Karpas-422 (cell line): ENCODE measurements around the gene SNX30. TPM values are rescaled to one million over a fixed set of nuclear protein-coding genes. Genes with fewer than 3 reads are reported as not detected.

Experiments
- DNase-seq: peaks from one replicate; pipeline ENCODE4 v3.0.0-alpha.2; 2015
- H2AFZ ChIP-seq: fragments of 200-600 bp; sonication (generic); 2 replicates; pipeline ENCODE4 v1.6.1; 2014; ENCODE audit warnings: antibody characterized with exemption, low read length, mixed read lengths
- H3K27ac ChIP-seq: fragments of 200-600 bp; sonication (generic); 2 replicates; pipeline ENCODE4 v1.5.1; 2014; ENCODE audit warnings: mild to moderate bottlenecking, low read length, moderate library complexity
- H3K27me3 ChIP-seq: fragments of 200-600 bp; sonication (generic); 2 replicates; pipeline ENCODE4 v1.6.1; 2014; ENCODE audit warnings: low read length, mixed read lengths
- H3K36me3 ChIP-seq: fragments of 200-600 bp; sonication (generic); 2 replicates; pipeline ENCODE4 v1.6.1; 2014; ENCODE audit warnings: low read length, mixed read lengths; ENCODE audit not compliant: insufficient read depth
- H3K4me1 ChIP-seq: fragments of 200-600 bp; sonication (generic); 2 replicates; pipeline ENCODE4 v1.6.1; 2014; ENCODE audit warnings: mild to moderate bottlenecking, low read length, mixed read lengths
- H3K4me2 ChIP-seq: fragments of 200-600 bp; sonication (generic); 2 replicates; pipeline ENCODE4 v1.6.1; 2014; ENCODE audit warnings: low read length, low read depth, mild to moderate bottlenecking; ENCODE audit not compliant: poor library complexity, severe bottlenecking
- H3K4me3 ChIP-seq: fragments of 200-600 bp; sonication (generic); 2 replicates; pipeline ENCODE4 v1.5.1; 2014; ENCODE audit warnings: mild to moderate bottlenecking, antibody characterized with exemption, low read length, mixed read lengths
- H3K79me2 ChIP-seq: fragments of 200-600 bp; sonication (generic); 2 replicates; pipeline ENCODE4 v1.6.1; 2014; ENCODE audit warnings: mild to moderate bottlenecking, low read length, mixed read lengths
- H3K9ac ChIP-seq: fragments of 200-600 bp; sonication (generic); 2 replicates; pipeline ENCODE4 v1.6.0; 2014; ENCODE audit warnings: low read length
- H3K9me2 ChIP-seq: fragments of 200-600 bp; sonication (generic), shearing (Covaris generic); replicated peaks from 2 replicates; pipeline ENCODE4 v1.6.0; 2014; ENCODE audit warnings: mild to moderate bottlenecking, low read length, moderate library complexity; ENCODE audit not compliant: insufficient read depth
- H3K9me3 ChIP-seq: fragments of 300-700, 200-600 bp; sonication (generic); 2 replicates; pipeline ENCODE4 v1.6.1; 2014; ENCODE audit warnings: low read length, mixed read lengths
- H4K20me1 ChIP-seq: fragments of 200-600 bp; sonication (generic); 2 replicates; pipeline ENCODE4 v1.6.1; 2014; ENCODE audit warnings: mild to moderate bottlenecking, antibody characterized with exemption, low read length, low read depth; ENCODE audit not compliant: insufficient read depth
- total RNA-seq: library from RNA; depleted of rRNA; stranded (reverse); fragments of >200 nt; shearing (Covaris generic); gene quantifications from 2 replicates; pipeline ENCODE4 v1.2.3, GENCODE V29; 2014; ENCODE audit warnings: low replicate concordance

SNX30 gene
- total RNA-seq, 1 experiment from 2014 or later = 43.8 TPM

DNA sequence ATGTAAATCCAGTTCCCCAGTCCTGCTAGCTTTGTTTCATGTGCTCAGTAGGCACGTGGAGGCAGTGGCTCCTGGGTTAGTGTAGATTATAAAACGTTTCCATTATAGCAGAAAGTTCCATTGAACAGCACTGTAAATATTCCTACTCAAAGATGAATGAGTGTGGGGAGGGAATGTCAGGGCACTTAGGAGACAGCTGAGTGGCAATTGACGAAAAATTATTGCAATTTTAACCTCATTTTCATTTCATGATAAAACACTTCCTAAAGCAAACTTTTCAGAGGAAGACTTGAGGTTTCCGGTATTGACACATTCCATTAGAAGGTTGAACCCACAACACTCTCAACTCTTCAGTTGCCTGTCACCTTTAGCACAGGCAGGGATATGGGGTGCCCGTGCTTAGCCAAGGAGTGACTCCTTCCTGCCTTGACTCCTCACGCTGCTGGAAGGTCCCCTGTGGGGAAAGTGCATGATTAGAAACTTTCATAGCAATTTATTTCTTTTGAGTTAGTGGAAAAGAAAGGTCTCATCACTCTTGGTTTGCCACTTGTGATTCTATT lies 98.9 kb downstream of the SNX30 start:
- Histone ChIP-seq H3K27ac (peak overlapping the region; percentile 93), H3K9me3 (no peaks in the 10 kb centered on the region), H3K9me2 (no peaks in the 10 kb centered on the region), H3K27me3 (no peaks in the 10 kb centered on the region), H2AFZ (no peak overlapping the region), H3K4me3 (no peak overlapping the region), H3K9ac (peak overlapping the region; percentile 28; the same call in 1 of the 2 replicates), H3K4me2 (peak overlapping the region; percentile 23), H4K20me1 (no peaks in the 10 kb centered on the region), H3K4me1 (peaks cover 60% of the 10 kb centered on the region), H3K79me2 (peaks cover 28% of the 10 kb centered on the region), H3K36me3 (peaks cover 7% of the 10 kb centered on the region; the same call in 1 of the 2 replicates)
- peak; percentile 75 for DNase-seq

DNA sequence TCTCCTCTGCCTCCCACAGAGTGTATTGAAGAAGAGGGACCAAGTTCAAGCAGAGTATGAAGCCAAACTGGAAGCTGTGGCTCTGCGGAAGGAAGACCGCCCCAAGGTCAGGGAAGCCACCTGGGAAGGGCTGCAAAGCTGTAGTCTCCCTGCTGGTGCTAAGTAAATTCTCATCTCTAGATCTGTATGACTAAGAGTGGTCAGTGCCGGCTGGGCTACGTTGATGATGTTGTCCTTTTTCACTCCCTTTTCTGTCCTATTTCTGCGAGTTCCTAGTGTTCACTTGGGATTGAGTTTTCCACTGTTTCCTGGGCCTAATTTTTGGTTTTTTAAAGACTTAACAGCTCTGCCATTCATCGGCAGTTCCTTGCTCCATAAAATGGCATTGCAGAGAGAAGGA lies 100.3 kb downstream of the SNX30 start:
- Histone ChIP-seq H3K4me2 (no peak overlapping the region), H3K9me3 (no peaks in the 10 kb centered on the region), H2AFZ (no peak overlapping the region), H3K9me2 (no peaks in the 10 kb centered on the region), H3K27ac (0 out of 2 replicates have a peak overlapping the region, but pooled peaks have one; percentile 93), H3K4me3 (no peak overlapping the region), H4K20me1 (no peaks in the 10 kb centered on the region), H3K27me3 (no peaks in the 10 kb centered on the region), H3K4me1 (peaks cover 46% of the 10 kb centered on the region), H3K36me3 (peaks cover 7% of the 10 kb centered on the region; the same call in 1 of the 2 replicates), H3K9ac (no peak overlapping the region), H3K79me2 (peaks cover 35% of the 10 kb centered on the region)
- DNase-seq = no peak

DNA sequence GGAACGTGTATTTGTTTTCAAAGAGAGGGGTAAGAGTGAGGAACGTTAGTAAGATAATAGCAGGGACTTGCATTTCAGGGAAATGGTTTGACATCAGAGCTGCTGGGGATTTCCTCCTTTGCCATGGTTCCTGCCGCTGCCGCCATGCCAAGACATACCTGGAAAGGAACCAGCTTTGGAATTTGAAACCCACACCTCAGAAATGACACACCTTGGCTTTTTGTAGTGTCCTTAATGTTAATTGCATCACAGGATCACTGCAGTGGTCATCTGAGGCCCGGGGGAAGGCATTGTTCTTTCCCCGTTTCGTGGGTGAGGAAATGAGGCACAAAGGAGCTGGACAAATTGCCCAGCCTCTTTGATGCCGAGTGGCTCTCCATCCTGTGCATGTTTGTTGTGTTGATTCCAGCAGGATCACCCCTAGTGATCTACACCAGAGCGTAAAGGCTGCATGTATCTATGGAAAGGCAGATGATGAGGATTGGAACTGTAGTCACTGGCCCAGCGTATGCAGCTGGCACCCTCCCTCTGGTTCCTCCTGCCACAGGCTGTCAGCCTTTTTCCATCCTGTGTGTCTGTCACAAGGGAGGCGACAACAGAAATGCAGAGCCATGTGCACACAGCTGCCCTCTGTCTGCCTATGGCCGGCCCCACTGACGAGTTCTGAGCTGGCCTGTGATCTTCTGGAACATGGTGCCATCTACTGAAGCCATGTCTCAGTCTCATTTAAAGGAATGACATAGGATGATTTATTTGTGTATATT lies 102.4 kb downstream of the SNX30 start:
- Histone ChIP-seq H3K9me3 (no peaks in the 10 kb centered on the region), H3K4me1 (peaks cover 39% of the 10 kb centered on the region), H3K27me3 (no peaks in the 10 kb centered on the region), H3K79me2 (peaks cover 22% of the 10 kb centered on the region), H3K4me3 (no peak overlapping the region), H3K27ac (no peak overlapping the region), H3K9me2 (no peaks in the 10 kb centered on the region), H3K9ac (no peak overlapping the region), H3K36me3 (peaks cover 7% of the 10 kb centered on the region; the same call in 1 of the 2 replicates), H2AFZ (no peak overlapping the region), H3K4me2 (no peak overlapping the region), H4K20me1 (no peaks in the 10 kb centered on the region)
- DNase-seq = no peak

DNA sequence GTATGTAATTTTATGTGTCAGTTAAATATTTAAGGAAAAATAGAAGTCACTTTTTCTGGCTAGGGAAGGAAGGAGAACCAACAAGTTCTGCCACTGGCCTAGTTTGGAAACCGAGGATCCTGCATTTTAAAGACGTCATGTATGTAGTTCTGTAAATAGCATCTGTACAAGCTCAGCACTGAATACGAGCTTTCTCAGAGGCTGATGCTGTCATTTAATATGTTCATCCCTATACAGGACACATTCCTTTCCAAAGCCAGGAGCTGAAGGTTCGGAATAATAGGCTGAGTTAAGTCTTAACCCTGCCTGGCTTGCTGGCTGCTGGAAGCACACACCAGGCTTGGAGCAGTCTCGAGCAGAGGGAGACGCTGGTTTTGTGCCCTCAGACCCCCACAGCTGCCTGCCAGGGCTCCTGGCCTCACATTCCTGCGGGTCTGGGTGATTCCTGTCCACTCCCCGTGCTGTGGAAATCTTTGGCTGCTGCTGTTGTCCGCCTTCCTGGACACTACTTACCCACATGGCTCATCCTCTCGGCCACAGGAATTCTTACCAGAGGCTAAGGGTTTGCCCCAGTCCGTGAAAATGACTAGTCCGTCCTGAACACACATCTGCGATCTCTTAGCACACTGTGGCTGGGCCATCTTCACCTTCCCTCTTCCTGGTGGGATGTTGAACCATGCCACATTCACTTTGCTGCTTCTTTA lies 103.5 kb downstream of the SNX30 start:
- no peak overlapping the region for H3K9ac ChIP-seq
- H3K27me3 ChIP-seq = no peaks in the 10 kb centered on the region
- H3K4me1 ChIP-seq = peaks cover 39% of the 10 kb centered on the region
- H3K36me3 ChIP-seq = peaks cover 7% of the 10 kb centered on the region; the same call in 1 of the 2 replicates
- H3K27ac ChIP-seq = no peak overlapping the region
- no peak overlapping the region for H2AFZ ChIP-seq
- no peaks in the 10 kb centered on the region for H4K20me1 ChIP-seq
- no peaks in the 10 kb centered on the region for H3K9me2 ChIP-seq
- H3K4me2 ChIP-seq = no peak overlapping the region
- no peaks in the 10 kb centered on the region for H3K9me3 ChIP-seq
- peaks cover 17% of the 10 kb centered on the region for H3K79me2 ChIP-seq
- DNase-seq = no peak
- no peak overlapping the region for H3K4me3 ChIP-seq

DNA sequence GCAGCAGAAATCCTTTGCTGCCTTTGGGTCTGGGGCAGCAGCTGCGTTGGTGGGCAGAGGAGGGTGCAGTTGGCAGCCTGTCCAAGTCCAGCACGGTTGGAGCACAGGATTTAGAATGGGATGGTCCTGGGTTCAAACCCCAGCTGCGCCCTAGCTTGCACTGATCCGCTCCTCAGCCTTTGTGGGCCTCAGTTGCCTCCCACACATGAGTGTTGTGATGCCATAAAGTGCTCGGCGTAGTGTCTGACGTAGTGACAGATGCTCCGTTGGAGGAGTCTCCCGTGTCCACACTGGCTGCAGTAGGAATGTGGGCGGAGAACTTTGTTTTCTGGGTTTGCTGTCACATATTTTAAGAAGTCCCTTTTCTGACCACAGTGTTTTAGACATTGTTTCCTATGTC lies 104.1 kb downstream of the SNX30 start:
- no peaks in the 10 kb centered on the region for H3K27me3 ChIP-seq
- no peaks in the 10 kb centered on the region for H4K20me1 ChIP-seq

DNA sequence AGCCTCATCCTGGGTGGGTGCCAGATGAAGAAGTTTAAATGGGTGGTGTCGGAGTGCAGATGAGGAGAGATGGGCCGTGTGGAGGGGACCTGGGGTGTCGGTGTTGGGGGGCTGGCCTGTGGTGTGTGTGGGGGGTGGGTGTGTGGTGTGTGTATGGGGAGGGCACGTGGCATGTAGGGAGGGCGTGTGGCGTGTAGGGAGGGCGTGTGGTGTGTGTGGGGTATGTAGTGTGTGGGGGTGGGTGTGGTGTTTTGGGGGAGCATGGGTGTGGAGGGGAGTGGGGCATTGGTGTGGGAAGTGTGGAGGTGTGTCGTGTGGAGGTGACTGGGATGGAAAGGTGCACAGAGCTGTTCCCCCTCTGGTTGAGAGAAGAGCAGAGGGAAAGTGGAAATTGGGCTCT lies 105.6 kb downstream of the SNX30 start:
- peaks cover 2% of the 10 kb centered on the region; the same call in 1 of the 2 replicates for H3K36me3 ChIP-seq
- H3K4me1 ChIP-seq = peaks cover 49% of the 10 kb centered on the region
- no peak overlapping the region for H3K27ac ChIP-seq
- H3K27me3 ChIP-seq = no peaks in the 10 kb centered on the region
- H2AFZ ChIP-seq = no peak overlapping the region
- H3K9ac ChIP-seq = no peak overlapping the region
- DNase-seq = no peak
- no peak overlapping the region for H3K4me2 ChIP-seq
- H4K20me1 ChIP-seq = no peaks in the 10 kb centered on the region
- no peaks in the 10 kb centered on the region for H3K9me3 ChIP-seq
- H3K4me3 ChIP-seq = no peak overlapping the region
- no peaks in the 10 kb centered on the region for H3K9me2 ChIP-seq
- H3K79me2 ChIP-seq = peaks cover 20% of the 10 kb centered on the region

More for the DNA sequence above, 104.1 kb downstream of the SNX30 start:
- H3K9ac ChIP-seq = no peak overlapping the region
- peaks cover 20% of the 10 kb centered on the region for H3K79me2 ChIP-seq
- H3K36me3 ChIP-seq = peaks cover 7% of the 10 kb centered on the region; the same call in 1 of the 2 replicates
- no peak overlapping the region for H3K4me3 ChIP-seq
- no peak for DNase-seq
- peaks cover 39% of the 10 kb centered on the region for H3K4me1 ChIP-seq
- no peaks in the 10 kb centered on the region for H3K9me2 ChIP-seq
- H3K9me3 ChIP-seq = no peaks in the 10 kb centered on the region
- no peak overlapping the region for H3K27ac ChIP-seq
- H2AFZ ChIP-seq = no peak overlapping the region
- H3K4me2 ChIP-seq = no peak overlapping the region

DNA sequence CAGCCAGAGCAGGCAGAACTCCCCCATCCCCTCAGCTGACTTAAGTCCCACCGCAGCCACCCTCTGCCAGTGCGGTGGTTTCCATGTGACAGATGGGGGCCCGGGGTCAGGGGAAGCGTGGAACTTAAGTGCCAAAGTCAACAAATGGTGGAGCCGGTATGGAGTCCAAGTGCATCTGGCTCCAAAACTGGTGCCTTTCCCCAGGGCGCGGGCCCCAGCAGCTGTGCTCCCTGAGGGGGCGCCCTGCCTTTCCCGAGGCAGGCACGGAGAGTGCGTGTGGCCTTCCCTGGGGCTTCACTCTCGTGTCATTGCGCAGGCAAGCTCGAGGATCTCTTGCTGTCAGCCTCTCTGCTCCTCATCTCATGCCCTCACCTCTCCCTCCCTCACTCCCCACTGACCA lies 106.3 kb downstream of the SNX30 start:
- Histone ChIP-seq H3K4me1 (peaks cover 55% of the 10 kb centered on the region), H3K27ac (peak overlapping the region; percentile 95), H3K4me2 (no peak overlapping the region), H3K36me3 (no peaks in the 10 kb centered on the region), H3K4me3 (no peak overlapping the region), H3K9me2 (no peaks in the 10 kb centered on the region), H2AFZ (no peak overlapping the region), H3K9me3 (no peaks in the 10 kb centered on the region), H3K27me3 (no peaks in the 10 kb centered on the region), H3K79me2 (peaks cover 21% of the 10 kb centered on the region), H3K9ac (no peak overlapping the region), H4K20me1 (no peaks in the 10 kb centered on the region)
- no peak for DNase-seq

DNA sequence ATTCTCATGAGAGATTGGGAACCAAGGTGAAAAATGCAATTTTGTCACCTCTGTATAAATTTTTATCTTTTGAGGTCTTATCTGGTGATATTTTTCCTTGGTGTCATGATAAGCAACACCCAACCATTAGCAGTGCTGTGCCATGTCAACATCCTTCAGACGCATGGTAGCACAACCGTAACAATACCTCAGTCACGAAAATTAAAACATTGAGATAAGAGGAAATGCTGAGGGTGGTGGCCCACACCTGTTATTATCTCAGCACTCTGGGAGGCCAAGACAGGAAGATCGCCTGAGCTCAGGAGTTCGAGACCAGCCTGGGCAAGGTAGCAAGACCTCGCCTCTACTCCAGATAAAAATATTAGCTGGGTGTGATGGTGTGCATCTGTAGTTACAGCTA lies 107.4 kb downstream of the SNX30 start:
- no peaks in the 10 kb centered on the region for H3K9me2 ChIP-seq
- H3K36me3 ChIP-seq = no peaks in the 10 kb centered on the region
- H3K27ac ChIP-seq = peak overlapping the region; percentile 95
- DNase-seq = no peak
- H3K4me2 ChIP-seq = peak overlapping the region; percentile 63
- no peaks in the 10 kb centered on the region for H3K27me3 ChIP-seq
- H3K4me1 ChIP-seq = peaks cover 65% of the 10 kb centered on the region
- H2AFZ ChIP-seq = no peak overlapping the region
- H3K4me3 ChIP-seq = no peak overlapping the region
- H3K9ac ChIP-seq = no peak overlapping the region
- H3K9me3 ChIP-seq = no peaks in the 10 kb centered on the region
- H4K20me1 ChIP-seq = no peaks in the 10 kb centered on the region
- peaks cover 26% of the 10 kb centered on the region for H3K79me2 ChIP-seq
